ENCODE data around the gene DAPK1. TPM values are rescaled to one million over a fixed set of nuclear protein-coding genes. Genes with fewer than 3 reads are reported as not detected.

The DAPK1 gene
- total RNA-seq, 2 donors from 2014 or later, result 39.1 to 40.6 TPM

DNA sequence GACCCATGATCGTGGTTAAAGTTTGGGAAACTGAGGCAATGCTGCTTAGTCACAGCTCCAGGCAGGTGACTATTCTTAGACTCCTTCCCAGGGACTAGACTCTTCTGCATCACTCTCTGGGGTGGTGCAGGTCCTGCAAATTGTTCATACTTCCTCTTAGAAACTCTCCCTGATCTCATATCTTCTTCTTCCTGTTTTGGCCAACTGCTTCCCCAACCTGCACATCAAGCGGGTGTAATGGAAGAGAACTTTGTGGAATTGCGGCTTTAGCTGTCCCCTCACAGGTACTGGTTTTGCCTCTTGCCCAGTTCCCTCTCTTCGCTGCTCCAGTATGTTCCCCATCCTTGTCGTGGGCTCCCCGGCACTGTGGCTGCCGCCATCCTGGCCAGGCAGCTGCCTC is 116.7 kb downstream of the DAPK1 start:
- ATAC-seq (ENCODE audit: insufficient number of reproducible peaks, low FRiP score, low read depth), result no peak
- Histone ChIP-seq H3K36me3 (peaks cover 2% of the 10 kb centered on the region), H3K4me1 (ENCODE audit: control insufficient read depth in 1 of 2, low read depth in 2 of 2) (no peaks in the 10 kb centered on the region), H3K9me3 (no peaks in the 10 kb centered on the region), H3K27ac (no peak overlapping the region), H3K27me3 (replicated peaks; ENCODE audit: insufficient read depth) (no peaks in the 10 kb centered on the region), H3K4me3 (no peak overlapping the region)
- no peak for DNase-seq (ENCODE audit: low spot score)
- TF ChIP-seq, protein P1, sequence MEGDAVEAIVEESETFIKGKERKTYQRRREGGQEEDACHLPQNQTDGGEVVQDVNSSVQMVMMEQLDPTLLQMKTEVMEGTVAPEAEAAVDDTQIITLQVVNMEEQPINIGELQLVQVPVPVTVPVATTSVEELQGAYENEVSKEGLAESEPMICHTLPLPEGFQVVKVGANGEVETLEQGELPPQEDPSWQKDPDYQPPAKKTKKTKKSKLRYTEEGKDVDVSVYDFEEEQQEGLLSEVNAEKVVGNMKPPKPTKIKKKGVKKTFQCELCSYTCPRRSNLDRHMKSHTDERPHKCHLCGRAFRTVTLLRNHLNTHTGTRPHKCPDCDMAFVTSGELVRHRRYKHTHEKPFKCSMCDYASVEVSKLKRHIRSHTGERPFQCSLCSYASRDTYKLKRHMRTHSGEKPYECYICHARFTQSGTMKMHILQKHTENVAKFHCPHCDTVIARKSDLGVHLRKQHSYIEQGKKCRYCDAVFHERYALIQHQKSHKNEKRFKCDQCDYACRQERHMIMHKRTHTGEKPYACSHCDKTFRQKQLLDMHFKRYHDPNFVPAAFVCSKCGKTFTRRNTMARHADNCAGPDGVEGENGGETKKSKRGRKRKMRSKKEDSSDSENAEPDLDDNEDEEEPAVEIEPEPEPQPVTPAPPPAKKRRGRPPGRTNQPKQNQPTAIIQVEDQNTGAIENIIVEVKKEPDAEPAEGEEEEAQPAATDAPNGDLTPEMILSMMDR (IDR thresholded peaks at IDR 0.05), result no peak

- Histone ChIP-seq H3K9me3 (no peaks in the 10 kb centered on the region), H3K27ac (no peak overlapping the region), H3K27me3 (replicated peaks; ENCODE audit: insufficient read depth) (no peaks in the 10 kb centered on the region), H3K4me1 (ENCODE audit: control insufficient read depth in 1 of 2, low read depth in 2 of 2) (no peaks in the 10 kb centered on the region), H3K36me3 (peaks cover 2% of the 10 kb centered on the region), H3K4me3 (no peak overlapping the region)
- ATAC-seq (ENCODE audit: insufficient number of reproducible peaks, low FRiP score, low read depth) (no peak), DNase-seq (ENCODE audit: low spot score) (no peak)
- TF ChIP-seq, protein P1 (IDR thresholded peaks at IDR 0.05), result no peak
Measured at GRCh38 chr9:87615136-87615535, 117.5 kb downstream of the DAPK1 start.

- Histone ChIP-seq H3K36me3 (peaks cover 2% of the 10 kb centered on the region), H3K27ac (no peak overlapping the region), H3K27me3 (replicated peaks; ENCODE audit: insufficient read depth) (no peaks in the 10 kb centered on the region), H3K4me3 (no peak overlapping the region), H3K9me3 (no peaks in the 10 kb centered on the region), H3K4me1 (ENCODE audit: control insufficient read depth in 1 of 2, low read depth in 2 of 2) (no peaks in the 10 kb centered on the region)
- DNase-seq (ENCODE audit: low spot score), result no peak
- TF ChIP-seq, protein P1 (IDR thresholded peaks at IDR 0.05), result no peak
- ATAC-seq (ENCODE audit: insufficient number of reproducible peaks, low FRiP score, low read depth), result no peak
Measured at GRCh38 chr9:87615547-87616148, 118.0 kb downstream of the DAPK1 start.

GRCh38 chr9:87618226-87618625 is 120.6 kb downstream of the DAPK1 start:
- Histone ChIP-seq H3K27ac (no peak overlapping the region), H3K4me3 (no peak overlapping the region), H3K9me3 (no peaks in the 10 kb centered on the region), H3K36me3 (peaks cover 2% of the 10 kb centered on the region), H3K27me3 (replicated peaks; ENCODE audit: insufficient read depth) (no peaks in the 10 kb centered on the region), H3K4me1 (ENCODE audit: control insufficient read depth in 1 of 2, low read depth in 2 of 2) (no peaks in the 10 kb centered on the region)
- DNase-seq (ENCODE audit: low spot score) (no peak), ATAC-seq (ENCODE audit: insufficient number of reproducible peaks, low FRiP score, low read depth) (no peak)
- TF ChIP-seq, protein P1 (IDR thresholded peaks at IDR 0.05), result no peak

GRCh38 chr9:87618931-87619330 is 121.3 kb downstream of the DAPK1 start:
- DNase-seq (ENCODE audit: low spot score) (no peak), ATAC-seq (ENCODE audit: insufficient number of reproducible peaks, low FRiP score, low read depth) (no peak)
- H3K27ac ChIP-seq, result no peak overlapping the region
- TF ChIP-seq, protein P1 (IDR thresholded peaks at IDR 0.05), result no peak
- H3K4me1 ChIP-seq (ENCODE audit: control insufficient read depth in 1 of 2, low read depth in 2 of 2), result no peaks in the 10 kb centered on the region
- H3K27me3 ChIP-seq (replicated peaks; ENCODE audit: insufficient read depth), result no peaks in the 10 kb centered on the region
- H3K36me3 ChIP-seq, result peaks cover 2% of the 10 kb centered on the region
- H3K4me3 ChIP-seq, result no peak overlapping the region
- no peaks in the 10 kb centered on the region for H3K9me3 ChIP-seq
